DMS79 treated with DMSO at 0.1 percent for 48 hours (cell line): Measurements from ENCODE around the gene GLCE.
"Not testable (repeated sequence)": the region's sequence is repeated elsewhere in the genome, so short reads cannot be mapped to it uniquely, and the experiment has no call there.

Source experiments
- DNase-seq: peaks from one replicate; lab custom pipeline; 2025; lab: John Stamatoyannopoulos, UW

GLCE gene

GRCh38 chr15:69299451-69299886 lies 139.0 kb downstream of the GLCE start:
- DNase-seq = no peak

GRCh38 chr15:69299943-69300588 lies 139.6 kb downstream of the GLCE start:
- DNase-seq = no peak

DNA sequence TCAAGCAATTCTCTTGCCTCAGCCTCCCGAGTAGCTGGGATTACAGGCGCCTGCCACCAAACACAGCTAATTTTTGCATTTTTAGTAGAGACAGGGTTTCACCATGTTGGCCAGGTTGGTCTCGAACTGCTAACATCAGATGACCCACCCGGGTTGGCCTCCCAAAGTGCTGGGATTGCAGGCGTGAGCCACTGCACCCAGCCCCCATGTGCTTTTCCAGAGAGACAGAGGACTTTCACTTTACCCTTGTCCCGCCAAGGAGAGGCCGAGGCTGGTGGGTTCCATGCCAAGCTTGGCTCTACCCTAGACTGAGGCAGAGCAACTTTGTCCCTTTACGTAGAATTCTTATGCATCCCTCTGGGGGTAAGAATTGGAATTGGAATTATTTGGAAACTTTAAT lies 140.7 kb downstream of the GLCE start:
- DNase-seq = not testable (repeated sequence)

GRCh38 chr15:69302087-69302486 lies 141.7 kb downstream of the GLCE start:
- not testable (repeated sequence) for DNase-seq

GRCh38 chr15:69302929-69303328 lies 142.5 kb downstream of the GLCE start:
- DNase-seq = no peak

- no peak for DNase-seq
Observed at GRCh38 chr15:69303337-69304181, 143.1 kb downstream of the GLCE start.

- no peak for DNase-seq
Observed at GRCh38 chr15:69304182-69304545, 143.7 kb downstream of the GLCE start.

GRCh38 chr15:69305204-69305931 lies 144.9 kb downstream of the GLCE start:
- no peak for DNase-seq

- DNase-seq = no peak
Observed at GRCh38 chr15:69305933-69306568, 145.6 kb downstream of the GLCE start.

- no peak for DNase-seq
Observed at GRCh38 chr15:69307939-69308338, 147.5 kb downstream of the GLCE start.

GRCh38 chr15:69308949-69309348 lies 148.5 kb downstream of the GLCE start:
- DNase-seq = no peak

GRCh38 chr15:69311319-69311721 lies 150.9 kb downstream of the GLCE start:
- no peak for DNase-seq

DNA sequence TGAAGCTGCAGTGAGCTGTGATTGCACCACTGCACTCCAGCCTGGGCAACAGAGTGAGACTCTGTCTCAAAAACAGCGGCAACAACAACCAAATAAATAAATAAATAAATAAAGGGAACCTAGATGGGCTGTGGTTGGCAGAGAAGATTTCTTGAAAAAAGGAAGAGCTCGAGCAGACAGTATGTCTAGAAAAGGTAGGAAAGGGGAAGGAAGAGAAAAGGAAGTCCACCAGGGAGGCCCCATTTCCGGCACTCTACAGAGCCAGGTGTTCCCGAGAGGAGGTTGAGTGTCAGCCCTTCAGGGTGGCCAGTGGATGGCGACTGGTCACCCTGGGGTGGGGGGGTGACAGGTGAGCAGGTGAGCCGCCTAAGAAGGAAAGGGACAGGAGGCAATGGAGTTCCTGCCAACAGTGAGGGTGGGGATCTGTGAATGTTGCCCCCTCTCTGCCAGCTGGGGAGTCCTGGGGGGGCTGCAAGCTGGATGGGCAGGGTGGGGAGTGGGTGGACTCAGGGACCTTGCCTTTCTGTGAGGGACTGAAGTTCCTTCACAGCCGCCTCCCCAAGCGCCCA lies 153.1 kb downstream of the GLCE start:
- DNase-seq = no peak

DNA sequence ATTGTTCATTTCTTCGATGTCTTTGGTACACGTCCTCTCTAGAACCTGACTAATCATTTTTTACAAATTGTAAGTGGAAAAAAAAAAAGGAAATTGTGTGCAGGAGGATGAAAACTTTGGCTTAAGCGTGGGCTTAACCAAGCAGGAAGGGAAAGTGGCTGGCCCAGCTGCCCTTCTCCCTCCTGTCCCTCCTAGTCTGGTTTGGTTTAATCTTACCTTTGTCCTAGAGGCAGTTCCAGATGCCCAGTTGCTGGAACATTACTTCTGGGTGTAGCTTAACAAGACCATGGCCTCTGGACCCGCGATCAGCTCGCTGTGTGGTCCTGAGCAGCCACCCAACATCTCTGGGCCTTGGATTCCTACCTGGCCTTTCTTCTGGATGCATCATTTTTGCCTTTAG lies 153.7 kb downstream of the GLCE start:
- no peak for DNase-seq

- no peak for DNase-seq
Observed at GRCh38 chr15:69314736-69315135, 154.3 kb downstream of the GLCE start.

GRCh38 chr15:69315402-69316110 lies 155.1 kb downstream of the GLCE start:
- DNase-seq = no peak

DNA sequence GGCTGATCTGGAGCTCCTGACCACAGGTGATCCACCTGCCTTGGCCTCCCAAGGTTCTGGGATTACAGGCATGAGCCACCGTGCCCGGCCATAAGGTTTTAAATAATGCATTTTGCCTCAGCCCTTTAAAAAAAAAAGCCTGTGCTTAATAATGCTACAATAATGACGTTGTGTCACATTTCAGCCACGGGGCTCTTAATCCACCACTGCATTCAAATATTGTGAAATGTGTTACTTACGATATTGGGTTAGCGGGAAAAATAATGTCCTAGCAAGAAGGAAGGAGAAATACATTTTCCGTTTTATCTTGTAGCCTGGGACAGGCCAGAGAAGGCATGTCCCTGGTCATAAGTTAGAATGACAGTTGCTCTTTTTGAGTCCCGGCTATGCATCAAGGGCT lies 155.9 kb downstream of the GLCE start:
- no peak for DNase-seq

DNA sequence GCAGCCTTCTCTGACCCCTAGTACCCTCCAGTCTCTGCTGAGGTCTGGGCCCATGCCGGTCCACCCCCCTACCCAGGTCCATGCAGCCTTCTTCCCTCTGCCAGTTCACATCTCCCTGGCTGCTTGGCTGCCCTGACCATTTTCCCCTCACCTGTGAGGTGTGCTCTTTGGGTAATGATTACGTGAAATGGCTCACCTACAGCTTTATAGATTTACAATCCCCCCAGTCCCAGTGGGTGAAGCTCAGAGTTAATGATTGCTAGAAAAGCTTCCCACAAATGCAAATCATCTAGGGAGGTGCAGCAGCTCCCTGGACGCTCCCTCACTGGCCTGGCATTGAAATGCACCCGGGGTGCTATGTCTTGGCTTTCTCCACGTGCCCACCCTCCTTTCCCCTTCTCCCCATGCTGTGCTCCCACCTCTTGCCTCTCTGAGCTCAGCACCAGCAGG lies 157.0 kb downstream of the GLCE start:
- no peak for DNase-seq

DNA sequence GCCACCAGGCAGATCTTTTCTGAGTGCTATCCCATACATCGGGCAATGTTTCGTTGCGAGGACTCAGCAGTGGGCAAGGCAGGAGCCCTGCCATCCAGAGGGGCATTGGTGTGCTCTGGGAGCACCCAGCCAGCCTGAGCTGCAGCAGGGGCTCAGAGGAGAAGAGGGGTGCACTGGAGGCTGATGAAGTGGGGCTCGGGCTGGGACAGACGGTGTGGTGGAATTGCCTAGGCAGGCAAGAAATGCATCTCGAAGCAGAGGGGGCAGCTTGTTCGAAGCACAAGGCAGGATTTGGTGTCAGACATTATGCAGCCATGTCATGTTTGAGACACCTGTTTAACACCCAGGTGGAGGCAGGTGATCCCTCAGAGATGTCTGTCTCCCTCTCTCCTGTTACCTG lies 157.6 kb downstream of the GLCE start:
- DNase-seq = no peak

- DNase-seq = no peak
Observed at GRCh38 chr15:69319384-69320375, 159.2 kb downstream of the GLCE start.
